SK-N-SH treated with all-trans-retinoic acid at 6 μM for 48 hours (cell line): ENCODE data around the gene KCTD17.

Experiments used
- ARNTL ChIP-seq: fragments of 450-650 bp; formaldehyde crosslinking; IDR thresholded peaks from 2 replicates; pipeline ENCODE4 v1.5.0; 2020; ENCODE audit warnings: low read depth, mild to moderate bottlenecking, moderate library complexity, borderline replicate concordance
- CREB5 ChIP-seq: fragments of 250-450 bp; sonication (Bioruptor Pico); IDR thresholded peaks from 2 replicates; pipeline ENCODE4 v1.5.1; 2020; ENCODE audit warnings: low read depth, mild to moderate bottlenecking, moderate library complexity
- GLIS3 ChIP-seq: fragments of 250-450 bp; sonication (Bioruptor Pico); IDR thresholded peaks from 2 replicates; pipeline ENCODE4 v1.5.0; 2020; ENCODE audit warnings: mild to moderate bottlenecking, moderate library complexity
- ISL1 ChIP-seq: fragments of 250-450 bp; sonication (Bioruptor Pico); IDR thresholded peaks from 2 replicates; pipeline ENCODE4 v2.1.2; 2022; ENCODE audit warnings: mild to moderate bottlenecking, moderate library complexity
- PATZ1 ChIP-seq: fragments of 250-450 bp; sonication (Bioruptor Pico); IDR thresholded peaks from 2 replicates; pipeline ENCODE4 v1.8.0; 2020; ENCODE audit warnings: mild to moderate bottlenecking, moderate library complexity, borderline replicate concordance
- RARB ChIP-seq: fragments of 250-450 bp; sonication (Bioruptor Pico); IDR thresholded peaks from 2 replicates; pipeline ENCODE4 v1.8.0; 2021; ENCODE audit warnings: mild to moderate bottlenecking, moderate library complexity
- TOX ChIP-seq: fragments of 250-450 bp; sonication (Bioruptor Pico); IDR thresholded peaks from 2 replicates; pipeline ENCODE4 v1.8.0; 2021; ENCODE audit warnings: mild to moderate bottlenecking, moderate library complexity, borderline replicate concordance
- ZFP3 ChIP-seq: fragments of 250-450 bp; sonication (Bioruptor Pico); IDR thresholded peaks from 2 replicates; pipeline ENCODE4 v1.5.0; 2020; ENCODE audit warnings: mild to moderate bottlenecking, moderate library complexity
- TF ChIP-seq, protein P1 (sequence below): fragments of 250-450 bp; sonication (Bioruptor Pico); IDR thresholded peaks from 2 replicates; pipeline ENCODE4 v1.8.0; 2021; ENCODE audit warnings: low read depth, mild to moderate bottlenecking, moderate library complexity, borderline replicate concordance
- TF ChIP-seq, protein P2 (sequence below): fragments of 250-450 bp; sonication (Bioruptor Pico); IDR thresholded peaks from 2 replicates; pipeline ENCODE4 v1.5.0; 2020; ENCODE audit warnings: mild to moderate bottlenecking, moderate library complexity

DNA sequence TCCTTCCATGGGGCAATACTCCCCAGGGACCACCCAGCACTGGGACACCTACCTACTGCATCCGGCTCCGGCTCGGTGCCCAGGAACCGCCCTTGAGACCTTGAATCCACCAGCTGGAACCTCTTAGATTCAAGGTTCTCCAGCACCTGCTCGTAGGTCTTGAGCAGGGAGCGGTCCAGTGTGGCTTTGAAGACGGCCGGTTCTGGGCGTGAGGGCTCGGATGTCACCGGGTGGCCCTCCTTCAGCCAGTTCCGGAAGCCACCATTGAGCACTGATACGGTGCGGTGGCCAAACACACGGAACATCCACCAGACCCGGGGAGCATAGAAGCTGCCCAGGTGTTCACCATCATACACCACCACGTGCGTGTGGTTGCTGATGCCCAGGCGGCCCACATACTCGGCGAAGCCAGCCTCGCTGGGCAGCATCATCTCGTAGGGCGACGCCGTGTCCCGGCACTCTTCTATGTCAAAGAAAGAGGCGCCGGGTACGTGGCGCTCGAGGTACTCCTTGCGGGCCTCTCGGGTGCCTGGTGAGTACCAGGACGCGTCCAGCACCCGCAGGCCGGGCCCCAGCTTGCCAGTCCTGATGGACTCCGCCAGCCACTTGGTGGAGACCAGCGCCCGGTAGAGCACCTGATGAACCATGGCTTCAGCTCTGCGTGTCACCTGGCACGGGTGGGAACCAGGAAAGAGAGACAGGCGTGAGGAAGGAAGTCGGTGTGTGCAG lies 33.3 kb upstream of the KCTD17 start:
- TF ChIP-seq, protein P1, sequence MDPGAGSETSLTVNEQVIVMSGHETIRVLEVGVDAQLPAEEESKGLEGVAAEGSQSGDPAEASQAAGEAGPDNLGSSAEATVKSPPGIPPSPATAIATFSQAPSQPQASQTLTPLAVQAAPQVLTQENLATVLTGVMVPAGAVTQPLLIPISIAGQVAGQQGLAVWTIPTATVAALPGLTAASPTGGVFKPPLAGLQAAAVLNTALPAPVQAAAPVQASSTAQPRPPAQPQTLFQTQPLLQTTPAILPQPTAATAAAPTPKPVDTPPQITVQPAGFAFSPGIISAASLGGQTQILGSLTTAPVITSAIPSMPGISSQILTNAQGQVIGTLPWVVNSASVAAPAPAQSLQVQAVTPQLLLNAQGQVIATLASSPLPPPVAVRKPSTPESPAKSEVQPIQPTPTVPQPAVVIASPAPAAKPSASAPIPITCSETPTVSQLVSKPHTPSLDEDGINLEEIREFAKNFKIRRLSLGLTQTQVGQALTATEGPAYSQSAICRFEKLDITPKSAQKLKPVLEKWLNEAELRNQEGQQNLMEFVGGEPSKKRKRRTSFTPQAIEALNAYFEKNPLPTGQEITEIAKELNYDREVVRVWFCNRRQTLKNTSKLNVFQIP: no peak
- TF ChIP-seq CREB5 (CRISPR knock-in tag) (no peak), GLIS3 (no peak), PATZ1 (CRISPR knock-in tag) (no peak), ZFP3 (CRISPR knock-in tag) (no peak), ISL1 (CRISPR knock-in tag) (no peak), ARNTL (CRISPR knock-in tag) (no peak), TOX (no peak), RARB (no peak)
- TF ChIP-seq, protein P2, sequence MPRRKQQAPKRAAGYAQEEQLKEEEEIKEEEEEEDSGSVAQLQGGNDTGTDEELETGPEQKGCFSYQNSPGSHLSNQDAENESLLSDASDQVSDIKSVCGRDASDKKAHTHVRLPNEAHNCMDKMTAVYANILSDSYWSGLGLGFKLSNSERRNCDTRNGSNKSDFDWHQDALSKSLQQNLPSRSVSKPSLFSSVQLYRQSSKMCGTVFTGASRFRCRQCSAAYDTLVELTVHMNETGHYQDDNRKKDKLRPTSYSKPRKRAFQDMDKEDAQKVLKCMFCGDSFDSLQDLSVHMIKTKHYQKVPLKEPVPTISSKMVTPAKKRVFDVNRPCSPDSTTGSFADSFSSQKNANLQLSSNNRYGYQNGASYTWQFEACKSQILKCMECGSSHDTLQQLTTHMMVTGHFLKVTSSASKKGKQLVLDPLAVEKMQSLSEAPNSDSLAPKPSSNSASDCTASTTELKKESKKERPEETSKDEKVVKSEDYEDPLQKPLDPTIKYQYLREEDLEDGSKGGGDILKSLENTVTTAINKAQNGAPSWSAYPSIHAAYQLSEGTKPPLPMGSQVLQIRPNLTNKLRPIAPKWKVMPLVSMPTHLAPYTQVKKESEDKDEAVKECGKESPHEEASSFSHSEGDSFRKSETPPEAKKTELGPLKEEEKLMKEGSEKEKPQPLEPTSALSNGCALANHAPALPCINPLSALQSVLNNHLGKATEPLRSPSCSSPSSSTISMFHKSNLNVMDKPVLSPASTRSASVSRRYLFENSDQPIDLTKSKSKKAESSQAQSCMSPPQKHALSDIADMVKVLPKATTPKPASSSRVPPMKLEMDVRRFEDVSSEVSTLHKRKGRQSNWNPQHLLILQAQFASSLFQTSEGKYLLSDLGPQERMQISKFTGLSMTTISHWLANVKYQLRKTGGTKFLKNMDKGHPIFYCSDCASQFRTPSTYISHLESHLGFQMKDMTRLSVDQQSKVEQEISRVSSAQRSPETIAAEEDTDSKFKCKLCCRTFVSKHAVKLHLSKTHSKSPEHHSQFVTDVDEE (CRISPR knock-in tag): no peak
